Ovary (tissue), 9 donors: Measurements from ENCODE around the gene CABLES1. TPM values are rescaled to one million over a fixed set of nuclear protein-coding genes. Genes with fewer than 3 reads are reported as not detected.

Source experiments
- DNase-seq, 5 donors: peaks; one replicate each; pipeline ENCODE4 v3.0.0-alpha.2; 2019 to 2020
- H3K27ac ChIP-seq, 2 donors: fragments of 200-600 bp; one replicate each; pipeline versions ENCODE4 v1.5.1 to v1.8.0; 2019 to 2022
- H3K27me3 ChIP-seq: fragments of 200-600 bp; one replicate; pipeline ENCODE4 v1.8.0; 2022
- H3K36me3 ChIP-seq: fragments of 200-600 bp; sonication (generic); one replicate; pipeline ENCODE4 v1.5.1; 2019
- H3K4me1 ChIP-seq: one replicate; pipeline ENCODE4 v1.8.1; 2013; ENCODE audit warnings: mild to moderate bottlenecking, moderate library complexity; ENCODE audit not compliant: insufficient read depth
- H3K4me3 ChIP-seq: fragments of 200-600 bp; sonication (generic); one replicate; pipeline ENCODE4 v1.5.1; 2017
- H3K9me3 ChIP-seq, 2 donors: fragments of 200-600 bp in 1 of 2; sonication (generic) in 1 of 2; one replicate each; pipeline versions ENCODE4 v1.5.1 to v1.8.1; 2013 to 2019; ENCODE audit warnings: mild to moderate bottlenecking in 1 of 2, moderate library complexity in 1 of 2
- EP300 ChIP-seq: sonication (generic); formaldehyde crosslinking; IDR thresholded peaks from one replicate; pipeline ENCODE4 v1.6.1; 2017; ENCODE audit warnings: antibody characterized with exemption
- POLR2A ChIP-seq: fragments of 450-650 bp; IDR thresholded peaks from one replicate; pipeline ENCODE4 v1.6.1; 2017; ENCODE audit warnings: antibody characterized with exemption, mild to moderate bottlenecking, moderate library complexity
- WGBS, 3 donors: extraction: QIAGEN DNeasy Blood & Tissue Kit in 1 of 3; methylation state at CpG; one replicate each; pipeline versions ENCODE4 v1.1.5 to v1.1.7; 2013 to 2017; 5-methylcytosine and 5-hydroxymethylcytosine counted together
- intact Hi-C, 4 donors: fragments of 100-400 bp; cut with DNase I; formaldehyde crosslinking; loops; one replicate each; pipeline versions ENCODE4 v1.11.0 to v1.15.1; 2022 to 2023
- polyA plus RNA-seq, 2 donors: library from polyadenylated mRNA; stranded (reverse); fragments of 200-250 nt in 1 of 2; fragments of 350-450 nt in 1 of 2; fragmentation: Illumina TruSeq in 1 of 2; extraction: RNeasy Lipid Tissue Mini Kit (QIAGEN cat#74804) in 1 of 2; gene quantifications; one replicate each; pipeline ENCODE4 v1.2.3, GENCODE V29; 2013 to 2014
- total RNA-seq, 7 donors: library from RNA; depleted of rRNA in 2 of 7; stranded (reverse); fragments of >200 nt in 2 of 7; fragmentation: NEBNext Ultra II Directional in 3 of 7; extraction: Animal tissue kit (Norgen Biotek cat#: 25700) in 3 of 7; gene quantifications; one replicate each; pipeline versions ENCODE4 v1.1.0 to v1.2.4, GENCODE V29; 2016 to 2023
- TF ChIP-seq, protein P1 (sequence below), 3 donors: fragments of 450-650 bp in 2 of 3; fragments of 200-600 bp in 1 of 3; IDR thresholded peaks; one replicate each; pipeline versions ENCODE4 v1.5.1 to v1.8.0; 2016 to 2022; ENCODE audit warnings: antibody characterized with exemption in 3 of 3, mild to moderate bottlenecking in 1 of 3
- donor health status: DM: no; HTN: no; CAD: no; lungs with moderate emphysema.
- donor health status: DM: no; HTN: no; CAD: no.
- donor health status: Bipolar disorder and iron deficiency.
- donor health status: DM: yes; HTN: yes; CAD: no.
- donor health status: DM: no; HTN: no; CAD: no.
- donor health status: DM: yes; HTN: yes; CAD: no.

The CABLES1 gene
- total and polyA plus RNA-seq, 9 donors, result 2.6 to 8.9 (median 5.3) TPM

DNA sequence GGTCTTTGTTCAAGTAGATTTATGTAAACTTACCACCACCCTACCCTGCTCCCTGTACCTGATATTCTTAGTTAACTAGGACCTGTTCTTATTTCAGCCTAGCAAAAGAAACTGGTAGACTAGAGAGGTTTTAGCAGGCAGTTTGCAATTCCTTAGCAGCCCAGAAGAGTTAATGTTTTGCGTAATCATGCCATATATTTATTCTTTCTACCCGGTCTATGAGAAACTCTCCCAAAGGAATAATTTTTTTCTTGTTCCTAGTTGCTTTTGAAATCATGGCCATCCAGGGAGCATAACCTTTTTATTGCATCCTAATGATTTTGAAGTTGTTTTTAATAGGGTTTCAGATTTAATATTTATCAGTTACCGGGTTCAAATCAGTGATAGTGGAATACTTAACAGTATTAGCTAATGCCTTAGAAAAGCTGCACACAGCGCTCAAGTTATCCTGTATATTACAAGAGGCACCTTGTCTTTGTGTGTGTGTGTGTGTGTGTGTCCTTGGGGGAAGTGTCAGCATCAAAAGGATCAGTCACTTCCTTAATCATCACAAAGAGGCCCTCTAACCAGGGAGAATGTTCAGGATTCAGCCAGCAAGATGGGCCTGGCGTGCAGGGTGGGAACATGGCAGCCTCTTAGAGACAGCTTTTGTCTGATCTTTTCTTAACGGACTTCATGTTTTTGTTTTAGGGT, 52.9 kb downstream of the CABLES1 start:
- Histone ChIP-seq H3K4me3 (no peak overlapping the region), H3K4me1 (no peaks in the 10 kb centered on the region), H3K9me3 (no peaks in the 10 kb centered on the region), H3K27ac (no peak overlapping the region), H3K36me3 (no peaks in the 10 kb centered on the region), H3K27me3 (no peaks in the 10 kb centered on the region)
- no peak for DNase-seq
- intact Hi-C loops, result no loop called here
- TF ChIP-seq POLR2A (no peak), EP300 (no peak)
- TF ChIP-seq, protein P1, sequence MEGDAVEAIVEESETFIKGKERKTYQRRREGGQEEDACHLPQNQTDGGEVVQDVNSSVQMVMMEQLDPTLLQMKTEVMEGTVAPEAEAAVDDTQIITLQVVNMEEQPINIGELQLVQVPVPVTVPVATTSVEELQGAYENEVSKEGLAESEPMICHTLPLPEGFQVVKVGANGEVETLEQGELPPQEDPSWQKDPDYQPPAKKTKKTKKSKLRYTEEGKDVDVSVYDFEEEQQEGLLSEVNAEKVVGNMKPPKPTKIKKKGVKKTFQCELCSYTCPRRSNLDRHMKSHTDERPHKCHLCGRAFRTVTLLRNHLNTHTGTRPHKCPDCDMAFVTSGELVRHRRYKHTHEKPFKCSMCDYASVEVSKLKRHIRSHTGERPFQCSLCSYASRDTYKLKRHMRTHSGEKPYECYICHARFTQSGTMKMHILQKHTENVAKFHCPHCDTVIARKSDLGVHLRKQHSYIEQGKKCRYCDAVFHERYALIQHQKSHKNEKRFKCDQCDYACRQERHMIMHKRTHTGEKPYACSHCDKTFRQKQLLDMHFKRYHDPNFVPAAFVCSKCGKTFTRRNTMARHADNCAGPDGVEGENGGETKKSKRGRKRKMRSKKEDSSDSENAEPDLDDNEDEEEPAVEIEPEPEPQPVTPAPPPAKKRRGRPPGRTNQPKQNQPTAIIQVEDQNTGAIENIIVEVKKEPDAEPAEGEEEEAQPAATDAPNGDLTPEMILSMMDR (IDR thresholded peaks at IDR 0.05), result no peak
- 75 to 79% (median 78%) methylated on average over 6 of the region's 6 CpGs for WGBS, 3 donors

DNA sequence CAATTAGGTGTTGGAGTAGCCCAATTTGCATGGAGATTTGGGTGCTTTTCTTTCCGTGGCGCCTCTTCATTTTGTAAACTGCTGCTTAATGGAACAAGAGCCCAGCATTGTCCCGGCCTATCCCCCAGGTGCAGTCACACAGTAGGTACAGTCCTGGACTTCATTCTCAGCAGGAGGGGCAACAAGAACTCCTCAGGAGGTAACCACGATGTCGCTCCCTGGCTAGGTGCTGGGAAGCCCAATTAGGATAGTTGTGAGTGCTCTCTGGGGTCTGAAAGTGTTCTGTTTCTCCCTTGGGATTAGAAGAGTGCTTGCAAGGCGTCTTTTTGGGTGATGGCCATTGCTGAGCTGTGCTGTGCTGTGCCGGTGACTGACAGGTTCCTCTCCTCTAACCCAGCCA, 53.8 kb downstream of the CABLES1 start:
- Histone ChIP-seq H3K27ac (no peak overlapping the region), H3K4me3 (no peak overlapping the region), H3K4me1 (peaks cover under 1% of the 10 kb centered on the region), H3K36me3 (no peaks in the 10 kb centered on the region), H3K9me3 (no peaks in the 10 kb centered on the region), H3K27me3 (no peaks in the 10 kb centered on the region)
- TF ChIP-seq EP300, result no peak
- no peak for TF ChIP-seq POLR2A
- TF ChIP-seq, protein P1 (IDR thresholded peaks at IDR 0.05), result no peak
- no peak for DNase-seq
- intact Hi-C loops, result no loop called here
- 93 to 96% (median 95%) methylated on average over 7 of the region's 7 CpGs for WGBS, 3 donors

DNA sequence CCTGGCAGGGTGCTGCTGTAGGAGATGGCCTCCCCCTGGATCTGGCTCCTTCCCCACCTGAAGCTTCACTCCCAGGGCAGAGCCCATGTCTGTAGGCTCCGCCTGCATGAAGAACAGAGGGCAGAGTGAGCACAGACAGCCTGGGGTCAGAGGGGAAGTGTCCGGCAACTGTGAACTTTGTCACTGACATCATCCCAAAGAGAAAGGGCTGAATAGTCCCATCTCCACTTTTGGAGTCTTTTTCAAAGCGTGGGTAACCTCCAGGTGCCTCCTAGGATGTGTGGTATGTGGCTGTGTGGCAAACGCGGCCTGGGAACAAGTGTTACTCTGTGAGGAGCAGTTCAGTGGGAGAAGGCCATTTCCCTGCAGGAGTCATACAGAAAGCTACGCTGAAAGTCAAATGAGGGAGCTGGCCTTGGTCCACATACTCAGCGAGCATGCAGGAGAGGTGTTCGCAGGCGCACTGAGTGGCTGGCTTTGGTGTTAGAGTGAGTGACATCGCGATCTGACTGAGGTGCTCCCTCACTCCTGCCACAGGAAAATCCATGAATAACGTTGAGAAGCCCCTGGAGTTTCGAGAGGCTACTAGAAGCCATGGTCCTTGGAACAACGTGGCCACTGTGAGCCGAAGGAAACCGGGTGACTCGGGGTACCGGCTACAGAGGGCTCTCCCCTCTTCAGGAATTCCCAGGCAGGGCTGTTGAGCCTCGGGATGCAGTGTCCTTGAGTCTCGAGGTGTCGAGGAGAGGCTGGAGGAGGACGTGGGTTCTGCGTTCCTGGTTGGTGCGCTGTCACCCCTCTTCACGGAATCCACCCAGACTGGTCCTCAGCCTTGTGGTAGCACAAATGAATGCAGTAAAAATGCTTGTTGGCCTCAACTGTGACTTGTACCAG, 54.7 kb downstream of the CABLES1 start:
- intact Hi-C loops, result no loop called here
- H3K36me3 ChIP-seq, result no peaks in the 10 kb centered on the region
- no peaks in the 10 kb centered on the region for H3K27me3 ChIP-seq
- no peak overlapping the region for H3K4me3 ChIP-seq
- H3K4me1 ChIP-seq, result peaks cover 2% of the 10 kb centered on the region
- DNase-seq, result no peak
- WGBS, 3 donors, result 87 to 91% (median 88%) methylated on average over 25 of the region's 25 CpGs
- no peak overlapping the region for H3K27ac ChIP-seq
- TF ChIP-seq EP300, result no peak
- TF ChIP-seq, protein P1 (IDR thresholded peaks at IDR 0.05), result no peak
- no peaks in the 10 kb centered on the region for H3K9me3 ChIP-seq

DNA sequence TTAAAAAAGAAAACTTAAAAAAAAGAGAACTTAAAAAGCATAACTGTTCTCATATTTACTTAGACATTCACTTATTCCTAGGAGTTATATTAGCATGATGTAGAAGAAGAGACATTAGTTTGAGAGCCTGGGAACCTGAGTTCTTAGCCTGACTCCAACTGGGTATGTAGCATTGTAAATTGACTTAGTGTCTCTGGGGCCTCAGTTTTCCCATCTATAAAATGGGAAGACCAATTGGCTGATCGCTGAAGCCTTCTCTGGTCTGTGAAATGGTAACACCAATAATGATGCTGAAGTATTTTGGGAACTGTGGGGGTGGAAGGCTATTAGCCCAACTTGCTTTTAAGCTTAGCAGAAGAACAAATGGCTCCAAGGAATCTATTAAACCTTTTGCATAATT, 55.9 kb downstream of the CABLES1 start:
- H3K9me3 ChIP-seq, result no peaks in the 10 kb centered on the region
- intact Hi-C loops, result no loop called here
- H3K27ac ChIP-seq, result no peak overlapping the region
- TF ChIP-seq POLR2A (no peak), EP300 (no peak)
- TF ChIP-seq, protein P1 (IDR thresholded peaks at IDR 0.05), result no peak
- H3K4me3 ChIP-seq, result no peak overlapping the region
- WGBS, 3 donors, result 90 to 100% (median 98%) methylated on average over 1 of the region's 1 CpG
- H3K36me3 ChIP-seq, result no peaks in the 10 kb centered on the region
- H3K4me1 ChIP-seq, result peaks cover 3% of the 10 kb centered on the region
- no peak for DNase-seq
- H3K27me3 ChIP-seq, result no peaks in the 10 kb centered on the region
